ENCODE measurements around the gene DDX52. TPM values are rescaled to one million over a fixed set of nuclear protein-coding genes. Genes with fewer than 3 reads are reported as not detected.

Gene DDX52
- total and polyA plus RNA-seq, 2 of the 8 experiments (the other 6 are each of a cell fraction or from before 2014, with no cell fraction given): 10.0 to 45.9 TPM

DNA sequence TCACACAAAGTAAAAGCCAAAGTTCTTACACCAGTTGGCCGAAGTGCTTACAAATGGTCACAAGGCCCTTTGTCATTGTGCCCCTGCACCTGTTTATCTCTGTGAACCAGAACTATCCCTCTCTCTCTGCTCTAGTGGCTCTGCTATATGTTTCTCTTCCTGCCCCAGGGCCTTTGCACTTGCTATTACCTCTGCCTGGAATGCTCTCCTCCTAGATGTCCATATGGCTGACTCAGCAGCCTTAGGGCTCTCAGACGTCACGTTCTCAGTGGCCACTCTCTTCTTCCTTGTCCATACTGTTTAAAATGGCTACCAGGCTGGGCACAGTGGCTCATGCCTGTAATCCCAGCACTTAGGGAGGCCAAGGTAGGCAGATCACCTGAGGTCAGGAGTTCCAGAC lies 38.8 kb upstream of the DDX52 start:
- ChIA-PET POLR2A (ENCODE audit: partially characterized antibody) (interaction anchor here (1.1 kb wide), 1 partner anchor 23 kb away, joined by 3 read pairs; no protein-coding TSS in a partner anchor), CTCF (ENCODE audit: partially characterized antibody) (interaction anchor here (0.8 to 1.3 kb wide), 2 partner anchors 14 to 88 kb away, joined by 3 read pairs; no protein-coding TSS in a partner anchor)
- DNase-seq (ENCODE audit: low read depth in 1 of 2, low spot score in 2 of 2) (no peak), FAIRE-seq (no peak)
- Histone ChIP-seq H3K4me2 (ENCODE audit: insufficient read depth in 1 of 2, low read depth in 2 of 2, low read length in 2 of 2) (no peak overlapping the region), H3K23ac (ENCODE audit: insufficient read length) (no peak overlapping the region), H3K27me3 (replicated peaks in 1 of 4; ENCODE audit: control insufficient read depth in 3 of 4, extremely low read depth in 1 of 4, insufficient read depth in 3 of 4, low read length in 3 of 4) (no peaks in the 10 kb centered on the region), H4K5ac (ENCODE audit: insufficient read length, low read depth, low read length) (no peak overlapping the region), H2BK5ac (ENCODE audit: low read depth, low read length) (no peak overlapping the region), H3K79me1 (ENCODE audit: low read depth, low read length) (no peaks in the 10 kb centered on the region), H3K9me3 (ENCODE audit: insufficient read depth in 2 of 2, low read depth in 1 of 2, low read length in 1 of 2) (peaks cover 0 to 2% of the 10 kb centered on the region in 2 experiments; a peak in 1 of 4 replicates), H3K4me1 (replicated peaks in 1 of 4; ENCODE audit: control insufficient read depth in 3 of 4, insufficient read depth in 4 of 4, low read length in 3 of 4) (no peaks in the 10 kb centered on the region), H3K18ac (ENCODE audit: extremely low read depth, low read length) (no peak overlapping the region), H3K4me3 (ENCODE audit: extremely low read depth in 1 of 4, insufficient read depth in 2 of 4, low read depth in 3 of 4, low read length in 4 of 4) (no peak overlapping the region), H2BK20ac (ENCODE audit: low read length) (no peak overlapping the region), H3K14ac (ENCODE audit: insufficient read length) (no peak overlapping the region), H2BK15ac (ENCODE audit: low read length) (no peak overlapping the region), H3K9ac (replicated peaks in 1 of 4; ENCODE audit: extremely low read depth in 1 of 4, low read depth in 3 of 4, low read length in 3 of 4) (no peak overlapping the region), H3K23me2 (ENCODE audit: low read depth, low read length) (no peaks in the 10 kb centered on the region), H4K91ac (replicated peaks; ENCODE audit: insufficient read length, low read length) (no peak overlapping the region), H2BK12ac (ENCODE audit: low read depth, low read length) (no peak overlapping the region), H2AK5ac (ENCODE audit: low read depth, low read length) (no peak overlapping the region), H3K36me3 (ENCODE audit: control insufficient read depth in 2 of 4, insufficient read depth in 4 of 4, low read length in 3 of 4) (no peaks in the 10 kb centered on the region), H4K8ac (ENCODE audit: extremely low read depth, insufficient read depth, low read length) (no peak overlapping the region), H3K4ac (replicated peaks; ENCODE audit: insufficient read length, low read depth, low read length) (no peak overlapping the region), H3K56ac (replicated peaks; ENCODE audit: insufficient read length, low read depth, low read length) (no peak overlapping the region), H3K79me2 (ENCODE audit: control insufficient read depth in 1 of 2, insufficient read depth in 2 of 2, low read length in 2 of 2) (no peaks in the 10 kb centered on the region), H3K27ac (ENCODE audit: low read depth, low read length) (no peak overlapping the region), H4K20me1 (replicated peaks in 1 of 2; ENCODE audit: control insufficient read depth in 1 of 2, insufficient read depth in 2 of 2, low read length in 2 of 2) (no peaks in the 10 kb centered on the region), H2BK120ac (replicated peaks; ENCODE audit: low read depth, low read length) (no peak overlapping the region), H2AFZ (ENCODE audit: low read length) (no peak overlapping the region)
- 83% methylated on average over 3 of the region's 3 CpGs; no CpG with 5 or more reads in 1 of the 2 experiments for WGBS, 2 experiments (ENCODE audit: extremely low coverage in 1 of 2, insufficient coverage in 1 of 2, insufficient read length in 1 of 2, insufficient replicate concordance in 2 of 2, low coverage in 1 of 2, low lambda C conversion rate in 2 of 2, missing lambda C conversion rate in 1 of 2)
- TF ChIP-seq CBX8 (IDR thresholded peaks at IDR 0.05; ENCODE audit: borderline replicate concordance, low read depth, low read length): no peak
- no peak for TF ChIP-seq KDM5A (IDR thresholded peaks at IDR 0.05; ENCODE audit: low read length)
- TF ChIP-seq KDM1A (IDR thresholded peaks at IDR 0.05; ENCODE audit: borderline replicate concordance, low read length): peak; percentile 73; the same call in 1 of the 2 replicates

Measured in H1 (cell line).